Measurements from ENCODE around the gene SPSB4.

The SPSB4 gene

GRCh38 chr3:141067206-141067974 lies 16.2 kb downstream of the SPSB4 start (continued):
- TF ChIP-seq ZBTB10 (tag by site-specific recombination; IDR thresholded peaks at IDR 0.05) = no peak

GRCh38 chr3:141070229-141070628 lies 19.1 kb downstream of the SPSB4 start:
- Histone ChIP-seq H3K27ac (ENCODE audit: extremely low read depth, low read depth, low read length) (no peak overlapping the region), H3K36me3 (ENCODE audit: control insufficient read depth in 2 of 2, insufficient read depth in 1 of 2, low read length in 2 of 2) (peaks cover 0 to 9% of the 10 kb centered on the region in 2 experiments; a peak in 1 of 3 replicates), H3K4me1 (ENCODE audit: control insufficient read depth, insufficient read depth, low read length) (no peaks in the 10 kb centered on the region), H3K4me3 (ENCODE audit: low read depth, low read length) (no peak overlapping the region), H3K9me3 (ENCODE audit: control insufficient read depth, insufficient read depth, low read depth, low read length) (no peaks in the 10 kb centered on the region)
- ChIA-PET CTCF (no interaction called here), POLR2A (no interaction called here)
- no peak for TF ChIP-seq ZNF302 (tag by site-specific recombination; IDR thresholded peaks at IDR 0.05; ENCODE audit: low read depth)
- TF ChIP-seq ZNF645 (tag by site-specific recombination; IDR thresholded peaks at IDR 0.05) = no peak
- no peak for TF ChIP-seq REST (tag by site-specific recombination; IDR thresholded peaks at IDR 0.05)
- TF ChIP-seq ZBTB26 (tag by site-specific recombination; optimal IDR thresholded peaks at IDR 0.05) = no peak
- TF ChIP-seq OSR2 (tag by site-specific recombination; IDR thresholded peaks at IDR 0.05) = no peak
- TF ChIP-seq ZNF169 (tag by site-specific recombination; IDR thresholded peaks at IDR 0.05) = no peak
- TF ChIP-seq ZNF404 (tag by site-specific recombination; IDR thresholded peaks at IDR 0.05) = no peak
- no peak for TF ChIP-seq ZNF366 (tag by site-specific recombination; conservative IDR thresholded peaks at IDR 0.05)
- no peak for TF ChIP-seq HOXA7 (CRISPR knock-in tag; IDR thresholded peaks at IDR 0.05; ENCODE audit: borderline replicate concordance)
- TF ChIP-seq ZNF121 (tag by site-specific recombination; IDR thresholded peaks at IDR 0.05) = no peak
- TF ChIP-seq AEBP2 (tag by site-specific recombination; IDR thresholded peaks at IDR 0.05; ENCODE audit: borderline replicate concordance) = no peak
- TF ChIP-seq ZNF2 (tag by site-specific recombination; IDR thresholded peaks at IDR 0.05) = no peak
- no peak for TF ChIP-seq ZNF341 (tag by site-specific recombination; IDR thresholded peaks at IDR 0.05; ENCODE audit: low read depth)
- no peak for TF ChIP-seq ZNF184 (tag by site-specific recombination; IDR thresholded peaks at IDR 0.05)
- no peak for TF ChIP-seq ZNF776 (tag by site-specific recombination; IDR thresholded peaks at IDR 0.05; ENCODE audit: borderline replicate concordance)
- TF ChIP-seq SCRT1 (tag by site-specific recombination; IDR thresholded peaks at IDR 0.05; ENCODE audit: borderline replicate concordance) = no peak
- no peak for TF ChIP-seq ZBTB7A (tag by site-specific recombination; IDR thresholded peaks at IDR 0.05; ENCODE audit: low read depth)
